Measurements from ENCODE around the gene EPHA2. TPM values are rescaled to one million over a fixed set of nuclear protein-coding genes. Genes with fewer than 3 reads are reported as not detected.

EPHA2 gene
- polyA plus RNA-seq, 1 experiment, result 19.1 TPM

- peak overlapping the region; percentile 82 for H3K27ac ChIP-seq (ENCODE audit: low read depth, low read length)
- no peaks in the 10 kb centered on the region for H3K27me3 ChIP-seq (ENCODE audit: control insufficient read depth, insufficient read depth, low read length)
- no peak for DNase-seq (ENCODE audit: low read depth, low spot score)
- H3K9me3 ChIP-seq (ENCODE audit: control insufficient read depth, insufficient read depth, low read length), result no peaks in the 10 kb centered on the region; the same call in 1 of the 2 replicates
- H3K4me3 ChIP-seq (ENCODE audit: low read depth, low read length), result peak overlapping the region; percentile 10; the same call in 1 of the 2 replicates
- ChIA-PET CTCF (interaction anchor here (7.8 kb wide), 1 partner anchor 70 kb away, joined by 81 read pairs; no protein-coding TSS in a partner anchor), POLR2A (interaction anchor here (0.9 to 1.0 kb wide), 2 partner anchors 13 to 53 kb away, joined by 3 to 4 read pairs; no protein-coding TSS in a partner anchor)
- TF ChIP-seq CTCF (IDR thresholded peaks at IDR 0.05; ENCODE audit: low read depth, low read length), result no peak
Measured at GRCh38 chr1:16151196-16151994, 4.5 kb downstream of the EPHA2 start.

- TF ChIP-seq CTCF (IDR thresholded peaks at IDR 0.05; ENCODE audit: low read depth, low read length), result no peak
- POLR2A ChIA-PET, result interaction anchor here (0.9 to 1.0 kb wide), 2 partner anchors 14 to 54 kb away, joined by 3 to 4 read pairs; no protein-coding TSS in a partner anchor
- no peak for DNase-seq (ENCODE audit: low read depth, low spot score)
- H3K27ac ChIP-seq (ENCODE audit: low read depth, low read length), result peak overlapping the region; percentile 31
- H3K4me3 ChIP-seq (ENCODE audit: low read depth, low read length), result no peak overlapping the region
- CTCF ChIA-PET, result interaction anchor here (7.8 kb wide), 1 partner anchor 70 kb away, joined by 81 read pairs; no protein-coding TSS in a partner anchor
- no peaks in the 10 kb centered on the region; the same call in 1 of the 2 replicates for H3K9me3 ChIP-seq (ENCODE audit: control insufficient read depth, insufficient read depth, low read length)
- no peaks in the 10 kb centered on the region for H3K27me3 ChIP-seq (ENCODE audit: control insufficient read depth, insufficient read depth, low read length)
Measured at GRCh38 chr1:16150508-16150907, 5.4 kb downstream of the EPHA2 start.

- H3K27ac ChIP-seq (ENCODE audit: low read depth, low read length), result peak overlapping the region; percentile 31
- POLR2A ChIA-PET, result no interaction called here
- no peak for DNase-seq (ENCODE audit: low read depth, low spot score)
- no peak overlapping the region for H3K4me3 ChIP-seq (ENCODE audit: low read depth, low read length)
- CTCF ChIA-PET, result interaction anchor here (0.5 to 7.8 kb wide), 3 partner anchors 13 to 69 kb away, joined by 3 to 81 read pairs (median 4); no protein-coding TSS in a partner anchor
- H3K27me3 ChIP-seq (ENCODE audit: control insufficient read depth, insufficient read depth, low read length), result no peaks in the 10 kb centered on the region
- TF ChIP-seq CTCF (IDR thresholded peaks at IDR 0.05; ENCODE audit: low read depth, low read length), result no peak
- no peaks in the 10 kb centered on the region; the same call in 1 of the 2 replicates for H3K9me3 ChIP-seq (ENCODE audit: control insufficient read depth, insufficient read depth, low read length)
Measured at GRCh38 chr1:16149702-16150488, 6.0 kb downstream of the EPHA2 start.

GRCh38 chr1:16149146-16149545 is 6.7 kb downstream of the EPHA2 start:
- Histone ChIP-seq H3K27ac (ENCODE audit: low read depth, low read length) (no peak overlapping the region), H3K27me3 (ENCODE audit: control insufficient read depth, insufficient read depth, low read length) (no peaks in the 10 kb centered on the region), H3K4me3 (ENCODE audit: low read depth, low read length) (no peak overlapping the region), H3K9me3 (ENCODE audit: control insufficient read depth, insufficient read depth, low read length) (no peaks in the 10 kb centered on the region; the same call in 1 of the 2 replicates)
- no peak for DNase-seq (ENCODE audit: low read depth, low spot score)
- no peak for TF ChIP-seq CTCF (IDR thresholded peaks at IDR 0.05; ENCODE audit: low read depth, low read length)
- POLR2A ChIA-PET, result no interaction called here
- CTCF ChIA-PET, result interaction anchor here (0.6 kb wide), 1 partner anchor 12 kb away, joined by 4 read pairs; no protein-coding TSS in a partner anchor
